GM21526 (cell line): ENCODE measurements around the gene ARHGAP5.

ENCODE experiments used
- ATAC-seq: cut with Tn5 transposase; IDR thresholded peaks from one replicate; pipeline ENCODE4 v1.9.1; 2021; ENCODE audit warnings: moderate library complexity; ENCODE audit not compliant: unreplicated experiment, low FRiP score

Gene ARHGAP5

DNA sequence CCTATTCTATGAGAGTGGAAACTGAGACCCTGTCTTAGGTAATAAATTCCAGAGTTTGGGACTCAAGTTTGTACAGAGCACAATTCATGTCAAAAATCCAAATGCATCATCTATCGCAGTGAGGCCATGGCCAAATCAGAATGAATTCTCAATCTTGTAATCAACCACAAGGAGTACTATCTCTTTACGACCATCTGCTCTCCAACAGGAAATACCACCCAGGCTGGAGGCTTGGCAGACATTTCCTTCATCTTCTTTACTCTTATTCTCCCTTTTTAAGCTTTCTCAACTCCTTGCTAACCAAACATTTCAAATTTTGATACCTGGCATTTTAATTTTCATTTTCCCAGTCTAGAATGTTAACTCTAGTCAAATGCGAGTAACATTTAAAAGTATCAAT, 92.1 kb downstream of the ARHGAP5 start:
- no peak for ATAC-seq

DNA sequence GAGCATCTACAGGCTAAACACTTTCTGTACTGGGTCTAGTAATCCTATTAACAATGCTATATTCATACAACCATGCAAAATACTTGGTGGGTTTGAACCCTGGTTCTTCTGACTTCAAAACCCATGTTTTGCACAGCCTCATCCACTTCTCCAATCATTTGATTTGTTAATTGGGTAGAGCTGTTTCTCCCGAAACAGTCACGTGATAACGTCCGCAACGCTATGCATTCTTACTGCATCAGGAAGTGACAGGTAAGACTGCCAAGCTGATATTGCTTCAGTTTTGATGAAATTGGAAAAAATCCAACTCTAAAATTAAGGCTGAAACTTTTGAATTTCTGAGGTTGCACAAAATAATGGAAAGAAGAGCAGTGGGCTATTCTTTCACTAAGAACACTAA, 94.4 kb downstream of the ARHGAP5 start:
- no peak for ATAC-seq

GRCh38 chr14:32183151-32184058, 106.3 kb downstream of the ARHGAP5 start:
- ATAC-seq = no peak

GRCh38 chr14:32185097-32185496, 108.0 kb downstream of the ARHGAP5 start:
- no peak for ATAC-seq

DNA sequence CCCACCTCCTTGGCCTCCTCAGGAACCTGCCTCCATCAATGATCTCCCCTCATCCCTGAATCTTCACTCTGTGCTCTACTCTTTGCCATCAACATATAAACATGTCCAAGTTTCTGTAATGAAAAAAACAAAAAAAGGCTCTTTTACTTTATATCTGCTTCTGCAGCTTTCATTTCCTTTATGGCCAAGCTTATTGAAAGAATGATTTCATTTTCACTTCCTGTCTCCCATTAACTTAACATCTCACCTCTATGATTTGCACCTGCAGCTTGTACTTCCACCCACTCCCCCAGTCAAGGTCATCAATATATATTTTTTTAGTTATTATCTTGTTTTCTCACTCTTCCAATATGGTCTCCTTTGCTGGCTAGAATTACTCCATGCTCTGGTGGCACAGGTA, 109.1 kb downstream of the ARHGAP5 start:
- peak; percentile 84 for ATAC-seq

- ATAC-seq = no peak
These were observed 112.7 kb downstream of the ARHGAP5 start for GRCh38 chr14:32189811-32190210.

GRCh38 chr14:32190673-32191072, 113.6 kb downstream of the ARHGAP5 start:
- ATAC-seq = no peak

GRCh38 chr14:32192712-32193373, 115.7 kb downstream of the ARHGAP5 start:
- ATAC-seq = no peak

DNA sequence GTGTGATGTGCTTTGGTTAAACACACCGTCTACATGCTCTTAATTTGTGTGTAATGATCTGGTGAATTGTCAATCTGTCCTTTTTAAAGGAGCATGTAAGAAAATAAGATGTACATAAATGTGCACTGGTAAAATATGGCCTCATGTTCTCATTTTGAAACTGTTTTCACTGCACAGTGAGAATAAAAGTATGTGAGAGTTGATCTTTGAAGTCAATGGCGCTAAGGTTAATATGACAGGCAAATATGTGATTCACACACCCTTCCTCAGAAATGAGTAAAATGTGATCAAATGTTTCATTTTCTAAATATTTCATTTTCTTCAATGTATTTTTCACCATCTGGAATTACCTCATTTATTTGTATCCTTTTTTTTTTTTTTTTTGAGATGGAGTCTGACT, 116.4 kb downstream of the ARHGAP5 start:
- ATAC-seq = no peak

DNA sequence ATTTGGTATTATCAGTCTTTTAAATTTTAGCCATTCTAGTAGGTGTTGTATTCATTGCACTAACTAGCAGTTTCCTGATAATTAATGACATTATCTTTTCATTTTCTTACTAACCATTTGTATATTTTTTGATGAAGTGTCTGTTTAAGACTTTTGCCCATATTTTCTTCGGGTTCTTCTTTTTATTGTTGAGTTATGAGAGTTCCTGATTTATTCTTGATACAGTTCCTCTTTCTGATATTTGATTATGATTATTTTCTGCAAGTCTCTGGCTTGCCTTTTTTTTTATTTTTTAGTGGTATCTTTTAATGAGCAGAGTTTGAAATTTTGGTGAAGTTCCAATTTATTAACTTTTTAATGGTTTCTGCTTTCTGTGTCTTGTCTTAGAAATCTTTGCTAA, 118.5 kb downstream of the ARHGAP5 start:
- no peak for ATAC-seq

DNA sequence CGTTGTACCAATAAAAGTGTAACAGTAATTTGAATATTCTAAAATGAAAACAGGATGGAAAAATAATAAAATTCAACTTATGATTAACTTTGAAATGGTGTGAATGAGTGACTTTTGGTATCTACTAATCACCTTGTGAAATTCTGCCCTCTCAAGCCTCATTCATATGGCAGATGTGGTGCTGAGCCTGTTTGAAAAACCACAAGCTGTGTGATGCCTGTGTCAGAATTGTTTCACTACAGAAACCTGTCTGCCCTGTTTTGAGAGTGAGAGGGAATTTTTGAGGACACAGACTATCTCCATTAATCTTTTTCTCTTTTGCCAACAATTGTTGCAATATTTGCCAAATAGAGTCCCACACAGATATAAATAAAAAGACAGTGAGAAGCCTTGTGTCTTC, 120.8 kb downstream of the ARHGAP5 start:
- ATAC-seq = peak; percentile 40

- ATAC-seq = peak; percentile 33
These were observed 123.5 kb downstream of the ARHGAP5 start for GRCh38 chr14:32200368-32201192.

GRCh38 chr14:32201193-32201815, 124.2 kb downstream of the ARHGAP5 start:
- peak; percentile 62 for ATAC-seq

- ATAC-seq = no peak
These were observed 124.8 kb downstream of the ARHGAP5 start, which contains the start of gene RNU6-7 for GRCh38 chr14:32201816-32202490. TSS of gene RNU6-7 (plus strand) at chr14:32202045.

DNA sequence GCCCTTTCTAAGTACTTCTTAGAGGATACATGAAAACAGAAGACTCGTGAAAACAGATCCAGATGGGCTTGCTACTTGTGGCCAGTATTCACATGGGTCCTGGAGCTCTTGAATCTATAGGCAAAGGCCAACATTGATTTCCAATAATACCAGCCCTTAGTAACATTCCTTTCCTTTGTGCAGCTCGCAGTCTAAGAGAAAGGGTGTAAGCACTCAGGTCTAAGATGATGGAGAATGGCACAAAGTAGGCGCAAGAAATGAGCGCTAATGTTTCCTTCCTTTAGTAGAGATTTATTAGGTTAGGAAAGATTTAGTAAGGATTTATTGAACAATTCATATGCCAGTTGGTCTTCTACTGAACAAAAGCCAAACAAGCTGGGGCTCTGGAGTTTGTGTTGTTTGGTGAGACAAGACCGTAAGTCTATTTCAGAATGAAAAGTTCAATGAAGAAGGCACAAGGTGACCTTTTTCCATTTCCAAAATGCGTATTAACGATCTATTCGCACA, 125.4 kb downstream of the ARHGAP5 start:
- no peak for ATAC-seq

DNA sequence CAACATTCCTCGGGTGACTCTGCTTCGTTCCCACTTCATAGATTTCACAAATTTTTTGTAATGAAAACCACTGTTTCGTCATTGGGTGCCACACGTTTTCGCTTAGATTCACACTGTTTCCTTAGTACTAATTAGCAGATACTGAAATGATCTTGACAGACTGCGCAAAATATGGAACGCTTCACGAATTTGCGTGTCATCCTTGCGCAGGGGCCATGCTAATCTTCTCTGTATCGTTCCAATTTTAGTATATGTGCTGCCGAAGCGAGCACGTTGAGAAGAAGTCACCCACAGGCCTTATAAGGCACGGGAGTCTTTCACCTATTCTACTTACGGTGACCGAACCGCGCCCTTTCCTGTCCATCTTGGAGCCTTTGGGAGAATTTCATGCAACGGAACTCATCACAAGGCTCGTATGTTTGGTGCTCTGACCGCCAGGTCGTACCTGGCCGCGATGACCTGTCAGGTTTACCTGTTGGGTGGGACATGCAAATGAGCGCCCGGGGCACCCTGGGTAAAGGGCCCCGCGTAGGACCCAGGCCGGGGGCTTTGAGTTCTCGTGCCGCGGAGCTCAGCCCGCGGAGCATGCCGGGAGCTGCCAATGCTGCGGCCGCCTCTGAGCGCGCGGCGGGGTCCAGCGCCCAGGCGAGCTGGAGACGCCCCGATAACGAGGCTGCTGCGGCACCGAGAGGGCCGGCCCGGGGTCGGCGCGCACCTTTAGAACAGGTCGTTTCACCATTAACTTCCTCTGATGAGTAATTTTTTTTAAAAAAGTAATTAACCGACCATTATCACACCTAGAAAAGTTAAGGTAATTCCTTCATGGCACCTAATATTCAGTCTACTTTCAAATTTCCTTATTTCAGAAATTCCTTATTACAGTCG, 126.1 kb downstream of the ARHGAP5 start, which contains the start of gene RNU6-8:
TSS of gene RNU6-8 (minus strand) at position 272 of the 885 bp plus-strand sequence.
- peak; percentile 55 for ATAC-seq

GRCh38 chr14:32203928-32204357, 126.8 kb downstream of the ARHGAP5 start:
- ATAC-seq = no peak

DNA sequence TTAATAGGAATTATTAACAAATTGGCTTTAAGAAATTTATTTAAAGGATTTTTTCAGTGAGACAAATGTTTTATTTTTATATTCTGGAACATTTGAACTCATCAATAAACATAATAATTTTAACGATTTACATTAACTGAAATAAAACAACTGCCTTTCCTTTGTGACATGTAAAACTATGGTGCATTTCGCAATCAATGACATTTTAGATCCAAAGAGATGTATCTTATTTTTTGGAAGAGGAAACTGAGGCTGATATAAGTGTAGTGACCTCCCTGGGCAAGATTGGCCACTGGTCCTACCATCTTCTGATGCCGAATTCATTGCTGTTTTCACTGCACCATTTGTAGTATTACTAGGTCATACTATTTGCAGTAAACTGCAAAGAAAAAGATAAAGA, 128.4 kb downstream of the ARHGAP5 start:
- no peak for ATAC-seq

GRCh38 chr14:32205984-32206383, 128.9 kb downstream of the ARHGAP5 start:
- ATAC-seq = peak; percentile 31
